ENCODE results near the gene SH2D5. TPM values are rescaled to one million over a fixed set of nuclear protein-coding genes. Genes with fewer than 3 reads are reported as not detected.
"Not testable (repeated sequence)": the region's sequence is repeated elsewhere in the genome, so short reads cannot be mapped to it uniquely, and the experiment has no call there.

The SH2D5 gene
- polyA plus RNA-seq, 1 donor, result 0.15 TPM

DNA sequence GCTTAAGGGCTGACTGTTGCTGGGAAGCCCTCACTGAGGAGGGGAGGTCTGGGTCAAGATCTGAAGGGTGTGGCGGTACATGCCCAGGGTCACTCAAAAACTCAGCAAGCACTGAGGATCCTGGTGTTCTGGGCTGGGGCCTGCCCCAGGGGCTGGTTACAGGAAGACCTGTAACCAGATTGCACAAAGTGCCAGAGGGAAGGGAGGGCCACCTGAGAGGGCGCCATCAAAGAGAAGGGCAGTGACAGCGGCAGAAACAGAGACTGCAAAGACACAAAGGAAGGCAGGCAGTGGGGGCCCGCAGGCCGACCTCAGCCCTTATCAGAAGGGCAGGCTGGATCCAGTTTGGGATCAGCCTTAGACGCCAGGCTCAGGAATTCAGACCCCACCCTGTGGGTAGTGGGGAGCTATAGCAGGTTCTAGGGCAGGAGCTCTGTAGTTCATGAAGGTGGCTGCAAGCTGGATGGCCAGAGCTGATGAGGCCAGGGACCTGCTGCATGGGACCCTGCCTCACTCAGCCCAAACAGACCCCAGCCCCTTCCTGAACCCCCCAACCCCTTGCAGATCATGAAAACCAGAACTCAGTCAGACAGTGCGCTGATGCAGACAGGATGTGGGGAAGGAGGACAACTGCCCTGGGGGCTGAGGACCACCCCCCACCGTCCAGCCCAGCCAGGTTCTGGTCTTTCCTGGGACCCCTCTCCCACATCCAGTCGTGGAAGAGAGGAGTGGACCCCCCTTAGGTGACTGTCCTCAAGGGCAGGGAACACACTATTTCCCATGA is 3.9 kb downstream of the SH2D5 start:
- DNase-seq (ENCODE audit: low read depth), result no peak

DNA sequence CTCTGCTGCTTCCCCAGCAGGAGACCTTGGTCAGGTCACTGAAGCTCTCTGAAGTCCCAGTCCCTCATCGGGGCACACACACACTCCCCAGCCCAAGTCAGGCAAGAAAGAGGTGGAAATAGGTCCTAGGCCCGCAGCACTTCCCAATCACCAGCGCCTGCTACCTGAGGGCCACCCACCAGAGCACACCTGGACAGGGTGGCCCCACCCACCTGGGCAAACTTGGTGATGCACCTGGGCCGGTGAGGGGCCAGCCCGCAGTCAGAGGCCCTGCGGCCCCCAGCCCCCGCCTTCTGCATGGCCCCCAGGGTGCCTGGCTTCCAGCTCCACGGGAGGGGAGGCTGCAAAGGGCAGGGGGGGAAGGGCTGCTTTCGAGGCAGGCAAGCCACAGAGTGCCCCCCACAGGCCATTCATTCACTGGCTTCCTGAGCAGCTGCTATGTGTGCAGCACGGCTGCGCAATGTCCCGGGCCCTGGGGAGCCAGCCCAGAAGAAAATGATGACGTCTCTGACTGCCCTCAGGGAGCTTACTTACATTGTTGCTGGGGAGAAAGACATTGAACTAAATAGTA is 4.7 kb downstream of the SH2D5 start:
- DNase-seq (ENCODE audit: low read depth), result no peak

DNA sequence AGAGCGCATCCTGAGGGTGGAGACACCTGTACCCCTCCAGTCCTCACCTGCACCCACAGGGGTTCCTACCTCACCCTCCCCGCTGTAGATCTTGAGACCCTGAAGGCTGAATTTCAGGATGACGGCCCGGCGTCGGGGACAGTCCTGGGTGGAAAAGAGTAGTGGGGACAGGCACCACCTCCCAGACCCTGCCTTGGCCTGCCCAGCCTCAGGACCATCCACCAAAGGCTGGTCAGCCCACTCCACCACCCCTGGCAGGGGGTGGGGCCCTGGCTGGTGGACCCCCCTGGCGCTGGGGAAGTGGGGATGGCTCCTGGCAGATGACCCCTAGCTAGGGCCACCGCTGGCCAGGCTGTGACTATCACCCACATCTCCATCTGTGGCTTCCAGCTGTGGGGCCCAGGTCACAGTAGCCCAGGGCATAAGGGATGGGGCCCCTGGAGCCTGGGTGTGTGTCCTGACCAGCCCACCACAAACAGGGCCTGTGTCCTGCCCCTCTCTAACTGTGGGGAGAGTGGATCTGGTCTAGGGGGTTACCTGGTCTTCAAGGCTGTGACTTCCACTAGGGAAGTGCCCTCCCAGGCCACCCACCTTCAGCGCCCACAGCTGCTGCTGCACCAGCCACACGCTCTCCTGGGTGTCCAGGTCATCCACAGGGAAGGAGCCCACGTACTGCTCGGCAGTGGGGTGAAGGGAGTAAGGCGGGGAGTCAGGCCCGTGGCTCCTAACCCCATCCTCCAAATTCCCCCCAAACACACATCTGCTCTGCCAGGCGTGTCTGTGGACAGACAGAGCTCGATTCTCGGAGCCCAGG is 5.4 kb downstream of the SH2D5 start:
- no peak for DNase-seq (ENCODE audit: low read depth)

DNA sequence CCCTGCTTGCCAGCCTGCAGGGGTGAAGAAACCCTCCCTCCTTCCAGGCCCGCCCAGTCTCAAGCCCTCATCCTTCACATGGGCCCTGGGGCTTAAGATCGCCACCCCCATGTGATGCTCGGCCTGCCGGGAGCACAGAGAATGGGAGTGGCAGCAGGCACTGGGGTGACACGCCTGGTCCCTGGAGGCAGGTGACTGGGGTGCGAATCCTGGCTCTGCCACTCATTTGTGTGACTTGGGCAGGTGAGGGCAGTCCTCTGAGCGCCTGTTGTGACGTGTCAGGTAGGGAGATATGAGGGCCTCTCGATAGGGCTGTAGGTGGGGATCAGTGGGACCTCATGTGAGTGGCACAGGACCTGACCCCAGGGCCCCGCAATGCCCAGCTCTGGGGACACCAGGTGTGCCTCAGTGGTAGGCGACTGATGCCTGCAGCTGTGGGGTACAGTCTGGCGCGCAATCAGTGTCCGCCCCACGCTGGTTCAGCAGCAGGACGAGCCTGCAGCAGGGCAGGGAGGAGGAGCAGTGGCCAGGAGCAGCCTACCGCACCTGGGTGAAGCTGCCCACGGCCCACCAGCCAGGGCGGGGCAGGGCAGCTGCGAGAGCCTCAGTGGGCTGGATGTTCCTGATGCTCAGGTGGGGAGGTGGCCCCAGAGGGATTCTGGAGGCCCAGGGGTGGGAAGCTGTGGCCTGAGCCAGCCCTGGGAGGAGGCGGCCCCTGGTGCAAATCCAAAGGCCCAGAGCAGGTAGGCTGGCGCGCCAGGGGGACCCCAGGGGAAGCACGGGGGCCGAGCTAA is 6.2 kb downstream of the SH2D5 start:
- no peak for DNase-seq (ENCODE audit: low read depth)

DNA sequence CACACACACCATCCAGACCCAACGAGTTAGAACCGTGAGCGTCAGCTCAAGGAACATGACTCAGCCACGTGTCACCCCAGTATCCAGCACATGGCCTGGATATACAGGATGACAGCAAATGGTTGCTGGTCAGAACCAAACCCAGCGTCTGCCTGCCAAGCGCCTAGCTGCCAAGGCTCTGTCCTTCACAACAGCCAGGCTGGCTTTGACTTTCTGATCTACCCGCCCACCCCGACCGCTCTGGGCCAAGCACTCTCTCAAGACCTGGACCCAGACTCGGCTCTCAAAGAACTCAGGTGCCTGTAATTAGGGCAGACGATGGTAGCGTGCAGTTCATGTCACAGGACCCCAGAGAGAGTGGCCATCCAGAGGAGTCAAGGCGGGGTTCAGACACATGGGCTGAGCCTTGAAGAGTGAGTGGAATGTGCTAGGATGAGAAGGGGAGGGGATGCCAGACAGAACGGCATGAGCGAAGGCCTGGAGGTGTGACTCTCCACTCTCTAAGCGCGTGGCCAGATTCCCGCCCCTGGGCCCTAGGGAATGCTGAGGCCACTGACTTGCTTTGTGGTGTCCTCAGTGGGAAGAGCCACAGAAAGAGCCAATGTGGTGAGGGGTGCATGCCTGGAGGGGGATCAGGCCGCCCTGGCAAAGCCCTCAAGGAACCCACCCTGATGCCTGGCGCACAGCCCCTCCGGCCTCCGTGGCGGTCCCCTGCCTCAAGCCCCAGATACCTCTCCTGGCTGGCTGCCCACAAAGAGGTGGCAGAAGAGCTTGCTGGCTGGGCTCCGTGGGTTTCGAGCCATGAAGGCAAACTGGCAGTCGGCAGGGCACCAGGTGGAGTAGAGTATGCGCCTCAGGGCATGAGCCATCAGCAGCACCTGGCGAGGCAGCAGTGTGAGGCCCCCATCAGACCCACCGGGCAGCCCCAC is 7.0 kb downstream of the SH2D5 start:
- no peak for DNase-seq (ENCODE audit: low read depth)

DNA sequence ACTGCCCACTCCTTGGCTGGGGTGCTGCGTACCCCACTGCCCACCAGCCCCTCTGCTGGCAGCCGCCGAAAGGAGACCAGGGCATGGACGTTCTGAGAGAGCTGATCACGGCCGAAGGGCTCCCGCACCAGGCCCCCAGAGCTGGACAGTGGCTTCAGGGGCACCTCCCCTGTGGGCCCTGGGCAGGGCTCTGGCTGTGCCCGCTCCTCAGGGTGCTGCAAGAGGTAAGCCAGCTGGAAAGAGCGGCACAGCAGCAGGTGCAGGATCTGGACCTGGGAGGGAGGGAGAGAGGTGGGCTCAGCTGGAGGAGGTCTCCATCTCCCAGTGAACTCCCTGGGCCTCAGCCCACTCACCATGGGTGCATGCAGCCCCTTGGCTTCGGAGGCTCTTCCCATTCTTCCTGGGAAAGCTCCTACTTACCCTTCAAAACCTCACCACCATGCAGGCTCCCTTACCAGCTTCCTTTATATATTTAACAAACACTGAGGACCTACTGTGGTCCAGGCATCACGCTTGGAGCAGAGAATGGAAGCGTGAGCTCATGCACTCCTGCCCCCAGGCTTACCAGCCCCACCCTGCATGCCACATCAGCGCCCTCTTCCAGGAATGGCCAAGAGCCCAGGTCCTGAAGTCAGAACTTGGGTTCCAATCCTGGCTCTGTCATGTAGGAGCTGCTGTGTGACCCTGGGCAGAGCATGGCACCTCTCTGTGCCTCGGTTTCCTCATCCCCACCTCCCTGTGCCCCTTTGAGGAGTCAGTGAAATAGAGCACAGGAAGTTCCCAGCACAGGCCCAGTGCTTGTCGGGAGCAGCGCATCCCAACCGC is 7.9 kb downstream of the SH2D5 start:
- DNase-seq (ENCODE audit: low read depth), result no peak

DNA sequence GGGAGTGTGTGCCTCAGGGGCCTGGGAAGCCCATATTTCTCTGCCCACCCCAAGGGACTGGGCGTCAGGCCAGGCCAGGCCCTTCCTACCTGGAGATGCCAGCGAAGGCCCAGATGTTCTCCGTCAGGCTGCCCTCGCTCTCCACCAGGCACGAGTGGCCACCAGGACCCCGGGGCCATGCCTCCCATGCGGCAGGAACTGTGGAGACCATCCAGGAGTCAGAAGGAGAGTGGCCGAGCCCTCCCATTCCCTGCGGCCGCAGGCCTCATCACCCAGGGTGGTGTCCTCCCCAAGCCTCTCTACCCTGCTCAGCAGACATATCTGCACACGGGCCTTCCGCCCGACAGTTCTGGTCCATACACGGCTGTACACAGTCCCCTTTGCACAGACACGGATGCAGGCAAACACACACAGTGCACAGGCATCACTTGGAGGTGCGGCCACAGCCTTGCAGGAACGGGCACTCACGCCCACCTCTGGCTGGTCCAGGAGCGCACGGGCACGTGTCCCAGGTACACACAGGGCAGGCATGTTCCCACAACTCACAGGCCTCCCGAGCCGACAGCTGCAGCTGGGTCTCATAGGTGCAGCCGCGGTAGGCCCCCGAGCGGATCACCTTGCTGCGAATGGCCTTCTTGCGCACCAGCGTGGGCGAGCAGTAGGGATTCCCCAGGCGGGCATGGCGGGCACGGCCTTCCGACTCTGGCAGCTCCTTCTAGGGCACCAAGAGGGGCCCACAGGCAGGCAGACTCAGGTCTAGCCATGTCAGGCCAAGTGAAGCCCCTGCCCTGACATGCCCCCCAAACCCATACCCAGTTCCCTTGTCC is 8.8 kb downstream of the SH2D5 start:
- no peak for DNase-seq (ENCODE audit: low read depth)

DNA sequence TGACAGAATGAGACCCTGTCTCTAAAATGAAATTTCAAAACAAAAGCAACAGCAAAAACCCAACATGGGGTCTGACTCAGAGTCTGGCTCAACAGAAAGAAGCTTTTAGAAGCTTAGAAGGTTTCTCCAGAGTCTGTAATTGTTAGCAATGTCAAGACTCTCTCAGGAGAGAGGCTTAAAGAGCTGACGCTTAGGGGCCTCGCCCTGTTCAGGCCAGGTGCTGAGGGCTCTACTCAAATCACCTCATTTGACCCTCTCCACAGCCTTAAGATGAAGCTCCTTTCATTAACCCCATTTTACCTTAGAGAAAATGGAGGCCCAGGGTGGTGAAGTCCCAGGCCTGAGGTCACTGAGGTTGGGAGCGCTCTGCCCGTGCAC is 9.4 kb downstream of the SH2D5 start:
- no peak for DNase-seq (ENCODE audit: low read depth)

DNA sequence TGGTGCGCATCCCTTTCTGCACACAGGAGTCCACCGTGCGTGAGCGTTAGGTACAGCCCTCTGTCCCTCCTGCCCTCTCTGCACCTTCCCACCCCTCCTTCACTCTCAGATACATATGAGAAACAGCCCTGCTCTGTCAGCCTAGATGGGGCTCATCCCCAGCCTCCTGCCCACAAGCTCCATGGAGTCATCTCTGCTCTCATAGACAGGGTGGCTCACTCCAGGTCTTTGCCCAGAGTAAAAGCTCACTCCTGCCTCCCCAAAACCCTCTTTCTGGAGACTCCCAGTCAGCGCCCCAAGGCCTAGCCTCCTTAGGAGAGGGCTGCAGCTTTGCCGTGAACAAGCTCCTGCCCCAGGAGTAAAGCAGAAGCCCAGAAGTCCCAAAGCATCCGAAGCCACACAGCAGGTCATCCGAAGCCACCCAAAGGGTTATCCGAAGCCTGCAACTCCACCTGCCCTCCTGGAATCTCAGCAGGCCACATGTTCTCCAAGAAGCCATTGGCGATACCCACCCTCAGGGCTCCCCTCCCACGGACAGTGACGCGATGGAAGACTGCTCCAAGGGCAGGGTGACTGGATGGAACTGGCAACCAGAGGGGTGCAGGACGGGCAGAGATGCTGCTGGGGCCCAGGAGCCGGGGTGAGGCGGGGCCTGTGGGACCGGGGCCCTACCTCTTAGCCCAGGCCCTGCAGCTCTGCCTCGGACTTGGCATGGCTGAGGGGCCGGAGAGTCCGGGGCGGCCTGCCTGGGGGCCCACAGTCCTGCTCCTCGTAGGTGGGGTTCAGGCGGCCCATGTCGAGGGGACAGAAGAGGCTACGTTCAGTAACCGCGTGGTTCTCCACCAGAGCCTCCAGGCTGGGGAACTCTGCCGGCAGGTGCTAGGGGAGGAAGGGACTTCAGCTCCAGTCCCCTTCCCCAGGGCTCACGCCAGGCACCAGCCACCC is 11.1 kb downstream of the SH2D5 start:
- no peak for DNase-seq (ENCODE audit: low read depth)

DNA sequence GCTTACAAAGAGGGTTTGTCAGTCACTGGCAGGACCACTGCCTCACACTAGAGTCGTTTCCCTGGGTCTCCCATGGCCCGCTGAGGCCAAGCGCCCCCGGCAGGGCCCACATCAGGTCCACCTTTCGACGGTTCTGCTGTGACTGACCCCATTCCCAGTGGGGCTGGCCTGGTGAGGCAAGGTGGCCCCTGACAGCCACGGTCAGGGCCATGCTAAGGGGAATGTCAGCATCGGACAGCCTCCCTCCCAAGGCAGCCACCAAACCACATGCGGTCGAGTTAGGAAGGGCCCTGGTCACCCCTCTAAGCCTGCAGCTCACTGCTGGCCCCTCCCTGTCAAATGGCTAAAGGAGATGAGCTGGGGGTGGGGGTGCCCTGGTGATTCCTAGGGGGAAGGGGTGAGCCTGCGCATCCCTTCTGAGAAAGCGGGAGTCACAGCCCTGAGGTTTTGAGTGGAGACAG is 11.8 kb downstream of the SH2D5 start:
- no peak for DNase-seq (ENCODE audit: low read depth)

DNA sequence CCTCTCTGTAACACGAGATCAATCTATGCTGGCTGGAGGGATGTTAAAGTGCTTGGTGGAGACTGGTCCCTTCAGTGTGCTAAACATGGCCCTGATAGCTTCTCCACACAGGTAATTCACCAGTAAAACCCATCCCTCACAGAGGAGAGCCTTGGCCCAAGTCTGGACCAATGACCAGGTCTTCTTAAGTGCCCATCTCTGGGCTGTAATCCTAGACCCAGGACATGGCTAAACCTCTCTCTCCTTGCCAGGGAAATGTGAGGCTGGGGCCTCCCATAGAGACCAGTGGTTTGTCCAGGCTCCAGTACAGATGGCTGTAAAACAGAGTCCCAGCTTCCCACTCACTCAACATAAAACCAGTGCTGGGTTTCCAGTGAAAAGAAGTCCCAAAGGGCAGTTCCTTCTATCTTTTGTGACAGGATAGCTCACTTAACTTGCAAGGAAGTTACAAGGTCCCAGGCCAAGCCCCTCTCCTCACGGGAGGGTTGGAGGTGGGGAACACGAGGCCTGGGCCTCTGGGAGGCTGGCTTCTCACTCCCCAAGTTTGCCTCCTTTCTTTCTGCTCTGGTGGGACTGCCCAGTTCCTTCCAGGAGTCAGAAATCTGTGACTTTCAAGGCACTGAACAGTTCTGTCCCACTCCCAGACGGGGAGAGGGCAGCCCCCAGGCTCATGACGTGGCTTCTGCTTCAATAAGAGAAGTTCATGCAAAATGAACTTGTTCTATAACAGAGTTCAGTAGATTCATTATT is 12.5 kb downstream of the SH2D5 start:
- no peak for DNase-seq (ENCODE audit: low read depth)

DNA sequence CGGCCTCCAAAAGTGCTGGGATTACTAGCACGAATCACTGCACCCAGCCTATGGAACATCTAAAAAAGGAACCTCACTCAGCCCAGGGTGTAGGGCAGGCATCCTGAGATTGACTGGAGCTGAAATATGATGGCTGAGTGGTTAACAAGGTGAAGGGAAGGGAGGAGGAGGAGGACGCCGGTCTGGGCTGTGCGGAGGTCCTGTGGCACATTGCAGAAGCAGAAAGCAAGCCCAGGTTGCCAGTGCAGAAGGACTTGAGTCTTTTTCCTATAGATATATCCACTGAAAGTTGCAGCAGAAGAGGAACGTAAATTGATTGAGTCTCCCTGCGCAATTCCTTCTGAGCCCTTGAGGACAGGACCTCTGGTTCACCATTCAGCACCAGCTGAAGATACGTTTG is 13.2 kb downstream of the SH2D5 start:
- no peak for DNase-seq (ENCODE audit: low read depth)

DNA sequence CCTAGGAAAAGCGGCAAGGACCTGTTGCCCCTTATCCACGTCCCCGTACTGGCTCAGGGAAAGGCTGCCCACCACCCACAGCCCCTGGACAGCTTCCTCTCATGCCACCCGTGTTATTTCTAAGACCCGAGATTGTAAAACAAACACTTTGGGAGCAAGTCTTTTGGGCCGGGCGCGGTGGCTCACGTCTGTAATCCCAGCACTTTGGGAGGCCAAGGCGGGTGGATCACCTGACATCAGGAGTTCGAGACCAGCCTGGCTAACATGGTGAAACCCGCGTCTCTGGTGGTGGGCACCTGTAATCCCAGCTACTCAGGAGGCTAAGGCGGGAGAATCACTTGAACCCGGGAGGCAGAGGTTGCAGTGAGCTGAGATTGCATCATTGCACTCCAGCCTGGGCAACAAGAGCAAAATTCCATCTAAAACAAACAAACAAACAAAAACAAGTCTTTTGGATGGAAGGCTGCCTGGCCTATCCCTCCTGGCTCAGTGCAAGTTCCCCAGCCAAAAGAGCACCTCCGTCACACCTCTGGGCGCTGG is 14.1 kb downstream of the SH2D5 start:
- DNase-seq (ENCODE audit: low read depth), result not testable (repeated sequence)

DNA sequence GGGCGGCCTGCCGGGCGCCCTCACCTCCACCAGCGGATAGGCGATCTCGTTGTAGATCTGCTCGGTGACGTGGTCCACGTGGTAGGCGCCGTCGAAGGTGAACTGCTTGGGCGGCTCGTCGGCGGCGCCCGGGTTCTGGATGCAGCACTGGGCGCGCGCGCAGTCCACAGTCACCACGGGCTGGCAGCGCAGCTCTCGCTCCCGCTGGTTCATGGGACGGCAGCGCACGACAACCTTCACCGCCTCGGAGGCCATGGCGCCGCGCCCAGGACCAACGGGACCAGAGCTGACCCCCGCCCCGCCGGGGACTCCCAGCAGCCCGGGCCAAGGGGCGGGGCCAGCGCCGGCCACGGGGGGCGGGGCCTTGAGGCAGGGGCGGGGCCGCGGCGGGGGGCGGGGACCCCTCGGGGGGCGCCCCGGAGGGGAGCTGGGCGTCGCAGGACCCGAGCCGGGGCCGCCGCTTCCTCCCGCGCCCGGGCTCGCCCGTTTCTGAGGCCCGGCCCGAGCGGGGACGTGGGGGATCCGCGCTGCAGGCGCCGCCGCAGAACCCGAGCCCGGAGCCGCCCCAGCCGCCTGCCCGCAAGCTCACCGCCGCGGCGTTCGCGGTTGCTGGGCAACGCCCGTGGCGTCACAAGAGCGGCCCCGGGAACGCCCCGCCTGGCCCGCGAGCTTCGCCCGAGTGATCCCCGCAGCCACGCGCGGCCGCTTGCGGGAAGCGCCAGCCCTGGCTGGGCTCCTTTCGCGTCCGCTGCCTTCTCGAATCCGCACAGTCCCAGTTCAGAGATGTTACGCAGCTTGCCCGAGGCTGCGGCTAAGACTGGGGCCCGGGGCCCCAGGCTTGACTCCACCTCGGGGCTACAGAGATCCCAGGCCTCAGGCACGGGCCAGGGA is 14.8 kb downstream of the SH2D5 start, which contains the start of gene KIF17:
Gene KIF17, minus strand, starts transcription at position 556 of the 891 bp plus-strand sequence. Its CDS starts 301 bp downstream, at position 255.
- DNase-seq (ENCODE audit: low read depth), result no peak

DNA sequence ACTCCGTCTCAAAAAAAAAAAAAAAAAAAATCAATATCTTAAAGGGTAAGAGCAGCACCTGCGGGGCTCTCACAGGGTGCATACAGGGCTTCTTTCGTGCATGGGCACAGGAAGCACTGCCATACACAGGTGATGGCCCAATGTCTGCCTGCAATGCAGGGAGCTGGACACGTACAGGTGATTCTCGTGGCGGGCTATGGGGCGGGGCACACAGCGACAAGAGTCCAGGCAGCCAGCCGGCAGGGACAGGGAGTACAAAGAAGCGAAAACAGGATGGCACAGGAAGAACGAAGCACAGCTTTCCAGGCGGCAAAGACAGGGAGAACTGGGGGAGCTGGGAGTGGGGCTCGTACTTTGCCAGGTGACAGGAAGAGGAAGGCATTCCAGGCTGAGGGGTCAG is 16.3 kb downstream of the SH2D5 start:
- no peak for DNase-seq (ENCODE audit: low read depth)

DNA sequence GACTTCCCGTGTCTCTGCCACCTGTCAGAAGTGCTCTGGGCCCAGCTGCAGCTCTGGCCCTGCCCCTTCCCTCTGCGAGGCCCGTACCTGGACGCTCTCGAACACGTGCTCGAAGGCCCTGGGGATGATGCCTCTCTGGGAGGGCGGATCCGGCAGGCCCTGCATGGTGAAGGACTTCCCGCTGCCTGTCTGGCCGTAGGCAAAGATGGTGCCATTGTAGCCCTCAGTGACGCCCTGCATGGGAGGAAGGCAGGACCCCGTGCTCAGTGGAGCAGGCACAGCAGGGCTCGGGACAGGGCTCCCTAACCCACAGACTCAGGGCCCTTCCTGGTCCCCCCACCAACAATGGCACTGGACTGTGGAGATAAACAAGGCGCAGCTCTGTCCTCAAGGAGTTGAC is 17.1 kb downstream of the SH2D5 start:
- no peak for DNase-seq (ENCODE audit: low read depth)
